KMS-11 (cell line): ENCODE data around the gene NPY4R2.
"Not testable (repeated sequence)": the region's sequence is repeated elsewhere in the genome, so short reads cannot be mapped to it uniquely, and the experiment has no call there.

ENCODE experiments used
- H2AFZ ChIP-seq: fragments of 200-600 bp; sonication (generic); 2 replicates; pipeline ENCODE4 v1.6.1; 2016; ENCODE audit warnings: antibody characterized with exemption, mixed run types, low read depth
- H3K27ac ChIP-seq: fragments of 200-600 bp; sonication (generic); 2 replicates; pipeline ENCODE4 v1.6.1; 2016; ENCODE audit warnings: mild to moderate bottlenecking, mixed run types
- H3K27me3 ChIP-seq: fragments of 200-600 bp; sonication (generic); 2 replicates; pipeline ENCODE4 v1.6.1; 2017; ENCODE audit warnings: mild to moderate bottlenecking, low read depth, mixed run types, moderate library complexity; ENCODE audit not compliant: insufficient read depth
- H3K36me3 ChIP-seq: fragments of 200-600 bp; sonication (generic); 2 replicates; pipeline ENCODE4 v1.6.1; 2017; ENCODE audit warnings: mild to moderate bottlenecking, mixed run types; ENCODE audit not compliant: insufficient read depth
- H3K4me1 ChIP-seq: fragments of 200-600 bp; sonication (generic); 2 replicates; pipeline ENCODE4 v1.6.1; 2016; ENCODE audit warnings: mild to moderate bottlenecking, low read depth, mixed run types; ENCODE audit not compliant: poor library complexity, severe bottlenecking
- H3K4me2 ChIP-seq: fragments of 200-600 bp; sonication (generic); 2 replicates; pipeline ENCODE4 v1.7.0; 2016; ENCODE audit warnings: mild to moderate bottlenecking, mixed run types
- H3K4me3 ChIP-seq: fragments of 200-600 bp; sonication (generic); IDR thresholded peaks from 2 replicates; pipeline ENCODE4 v1.6.1; 2017; ENCODE audit warnings: low read depth, low read length, mixed read lengths; ENCODE audit not compliant: insufficient read depth
- H3K79me2 ChIP-seq: fragments of 200-600 bp; sonication (generic); 2 replicates; pipeline ENCODE4 v1.6.1; 2016; ENCODE audit warnings: low read depth, mixed run types; ENCODE audit not compliant: insufficient read depth
- H3K9ac ChIP-seq: fragments of 200-600 bp; sonication (generic); 2 replicates; pipeline ENCODE4 v1.6.1; 2016; ENCODE audit warnings: mild to moderate bottlenecking, mixed run types
- H4K20me1 ChIP-seq: fragments of 200-600 bp; sonication (generic); 2 replicates; pipeline ENCODE4 v1.6.1; 2016; ENCODE audit warnings: mild to moderate bottlenecking, mixed run types; ENCODE audit not compliant: insufficient read depth

Gene NPY4R2

GRCh38 chr10:47928225-47928624 lies 9.8 kb downstream of the NPY4R2 start:
- not testable (repeated sequence) for H3K79me2 ChIP-seq, H3K4me3 ChIP-seq, H2AFZ ChIP-seq, H4K20me1 ChIP-seq, H3K4me1 ChIP-seq, H3K36me3 ChIP-seq, H3K9ac ChIP-seq, H3K27me3 ChIP-seq, H3K4me2 ChIP-seq, H3K27ac ChIP-seq

GRCh38 chr10:47932824-47933223 lies 14.4 kb downstream of the NPY4R2 start:
- H3K36me3 ChIP-seq, H4K20me1 ChIP-seq, H3K27ac ChIP-seq, H3K4me2 ChIP-seq, H3K4me1 ChIP-seq, H2AFZ ChIP-seq, H3K27me3 ChIP-seq, H3K4me3 ChIP-seq, H3K9ac ChIP-seq, H3K79me2 ChIP-seq: not testable (repeated sequence)

GRCh38 chr10:47933462-47933861 lies 15.0 kb downstream of the NPY4R2 start:
- not testable (repeated sequence) for H3K79me2 ChIP-seq, H3K36me3 ChIP-seq, H4K20me1 ChIP-seq, H3K9ac ChIP-seq, H3K4me1 ChIP-seq, H3K27ac ChIP-seq, H3K4me2 ChIP-seq, H3K4me3 ChIP-seq, H2AFZ ChIP-seq, H3K27me3 ChIP-seq

- H3K4me1 ChIP-seq, H3K27me3 ChIP-seq, H3K4me2 ChIP-seq, H3K79me2 ChIP-seq, H3K4me3 ChIP-seq, H3K36me3 ChIP-seq, H2AFZ ChIP-seq, H3K27ac ChIP-seq, H3K9ac ChIP-seq, H4K20me1 ChIP-seq: not testable (repeated sequence)
Observed at GRCh38 chr10:47936772-47937228, 18.3 kb downstream of the NPY4R2 start.

- not testable (repeated sequence) for H3K4me1 ChIP-seq, H3K79me2 ChIP-seq, H3K27ac ChIP-seq, H4K20me1 ChIP-seq, H3K4me3 ChIP-seq, H3K9ac ChIP-seq, H3K36me3 ChIP-seq, H3K4me2 ChIP-seq, H3K27me3 ChIP-seq, H2AFZ ChIP-seq
Observed at GRCh38 chr10:47937634-47938033, 19.2 kb downstream of the NPY4R2 start.

GRCh38 chr10:47940821-47941220 lies 22.4 kb downstream of the NPY4R2 start:
- H3K4me3 ChIP-seq, H3K27ac ChIP-seq, H3K4me2 ChIP-seq, H4K20me1 ChIP-seq, H3K4me1 ChIP-seq, H3K79me2 ChIP-seq, H3K36me3 ChIP-seq, H2AFZ ChIP-seq, H3K9ac ChIP-seq, H3K27me3 ChIP-seq: not testable (repeated sequence)

GRCh38 chr10:47941379-47941778 lies 22.9 kb downstream of the NPY4R2 start:
- H3K4me2 ChIP-seq, H2AFZ ChIP-seq, H3K4me1 ChIP-seq, H3K4me3 ChIP-seq, H3K27ac ChIP-seq, H3K27me3 ChIP-seq, H4K20me1 ChIP-seq, H3K79me2 ChIP-seq, H3K9ac ChIP-seq, H3K36me3 ChIP-seq: not testable (repeated sequence)

- not testable (repeated sequence) for H3K27ac ChIP-seq, H3K4me1 ChIP-seq, H4K20me1 ChIP-seq, H3K4me2 ChIP-seq, H3K9ac ChIP-seq, H3K36me3 ChIP-seq, H2AFZ ChIP-seq, H3K4me3 ChIP-seq, H3K27me3 ChIP-seq, H3K79me2 ChIP-seq
Observed at GRCh38 chr10:47942351-47943019, 24.0 kb downstream of the NPY4R2 start.

- not testable (repeated sequence) for H3K27ac ChIP-seq, H3K4me2 ChIP-seq, H2AFZ ChIP-seq, H3K36me3 ChIP-seq, H3K79me2 ChIP-seq, H3K4me3 ChIP-seq, H3K4me1 ChIP-seq, H3K9ac ChIP-seq, H4K20me1 ChIP-seq, H3K27me3 ChIP-seq
Observed at GRCh38 chr10:47943328-47943727, 24.9 kb downstream of the NPY4R2 start.

GRCh38 chr10:47947424-47947823 lies 29.0 kb downstream of the NPY4R2 start:
- H3K4me1 ChIP-seq, H3K9ac ChIP-seq, H2AFZ ChIP-seq, H3K4me3 ChIP-seq, H3K79me2 ChIP-seq, H3K27ac ChIP-seq, H4K20me1 ChIP-seq, H3K27me3 ChIP-seq, H3K36me3 ChIP-seq, H3K4me2 ChIP-seq: not testable (repeated sequence)

GRCh38 chr10:47957158-47957557 lies 38.7 kb downstream of the NPY4R2 start:
- H3K36me3 ChIP-seq, H3K79me2 ChIP-seq, H3K27ac ChIP-seq, H2AFZ ChIP-seq, H3K4me3 ChIP-seq, H3K4me2 ChIP-seq, H3K9ac ChIP-seq, H3K4me1 ChIP-seq, H3K27me3 ChIP-seq, H4K20me1 ChIP-seq: not testable (repeated sequence)
